Measurements from ENCODE around the gene NPLOC4. TPM values are rescaled to one million over a fixed set of nuclear protein-coding genes. Genes with fewer than 3 reads are reported as not detected.

The NPLOC4 gene
- total and polyA plus RNA-seq, 2 of the 13 experiments (the other 11 are each of a cell fraction or from before 2014, with no cell fraction given) = 57.0 to 97.0 TPM

- no peak for TF ChIP-seq NCOR1 (IDR thresholded peaks at IDR 0.05; ENCODE audit: borderline replicate concordance, low read length)
- 0 out of 2 replicates have a peak, but pooled peaks have one; percentile 57 for TF ChIP-seq DR1 (CRISPR knock-in tag; IDR thresholded peaks at IDR 0.05)
- peak; percentile 55; the same call in 1 of the 2 replicates for TF ChIP-seq ZNF878 (CRISPR knock-in tag; IDR thresholded peaks at IDR 0.05)
- no peak for TF ChIP-seq PLRG1 (conservative IDR thresholded peaks at IDR 0.05)
- 0 out of 2 replicates have a peak, but pooled peaks have one; percentile 48 for TF ChIP-seq PREB (CRISPR knock-in tag; IDR thresholded peaks at IDR 0.05)
- TF ChIP-seq GLMP (CRISPR knock-in tag; IDR thresholded peaks at IDR 0.05; ENCODE audit: borderline replicate concordance) = no peak
- no peak for TF ChIP-seq NR2F6 (IDR thresholded peaks at IDR 0.05)
- TF ChIP-seq NR2F6 (CRISPR knock-in tag; IDR thresholded peaks at IDR 0.05) = 0 out of 2 replicates have a peak, but pooled peaks have one; percentile 36
- peak; percentile 41; the same call in 1 of the 2 replicates for TF ChIP-seq FOXJ3 (CRISPR knock-in tag; IDR thresholded peaks at IDR 0.05; ENCODE audit: borderline replicate concordance)
- TF ChIP-seq BATF2 (CRISPR knock-in tag; IDR thresholded peaks at IDR 0.05) = no peak
- no peak; the same call in 1 of the 2 replicates for TF ChIP-seq PHF21A (CRISPR knock-in tag; IDR thresholded peaks at IDR 0.05)
- TF ChIP-seq KDM5A (IDR thresholded peaks at IDR 0.05; ENCODE audit: borderline replicate concordance, low read length) = no peak
- TF ChIP-seq ZNF337 (CRISPR knock-in tag; IDR thresholded peaks at IDR 0.05; ENCODE audit: borderline replicate concordance, low read depth) = 0 out of 2 replicates have a peak, but pooled peaks have one; percentile 8
- TF ChIP-seq ATF7 (IDR thresholded peaks at IDR 0.05) = no peak
- no peak for TF ChIP-seq ATF7 (CRISPR knock-in tag; IDR thresholded peaks at IDR 0.05)
- TF ChIP-seq ASH2L (IDR thresholded peaks at IDR 0.05; ENCODE audit: insufficient read length, low read depth, low read length) = no peak
- 0 out of 2 replicates have a peak, but pooled peaks have one; percentile 38 for TF ChIP-seq ZBTB34 (CRISPR knock-in tag; IDR thresholded peaks at IDR 0.05)
- no peak for TF ChIP-seq ZNF326 (CRISPR knock-in tag; IDR thresholded peaks at IDR 0.05; ENCODE audit: borderline replicate concordance)
- no peak; a peak in 1 of 4 replicates for TF ChIP-seq POLR2A (IDR thresholded peaks at IDR 0.05; ENCODE audit: insufficient read depth in 1 of 2, low read depth in 2 of 2, low read length in 2 of 2)
- peak; percentile 59 for TF ChIP-seq MED8 (CRISPR knock-in tag; IDR thresholded peaks at IDR 0.05; ENCODE audit: insufficient replicate concordance)
- TF ChIP-seq GATA4 (IDR thresholded peaks at IDR 0.05; ENCODE audit: borderline replicate concordance, low read depth) = no peak
- TF ChIP-seq MIER2 (CRISPR knock-in tag; IDR thresholded peaks at IDR 0.05) = no peak
These were observed 123.0 kb downstream of the NPLOC4 start (continued) for GRCh38 chr17:81513753-81514488.

All from HepG2 (cell line).